ENCODE results near the gene METAP2.
"Not testable (repeated sequence)": the region's sequence is repeated elsewhere in the genome, so short reads cannot be mapped to it uniquely, and the experiment has no call there.

METAP2 gene

DNA sequence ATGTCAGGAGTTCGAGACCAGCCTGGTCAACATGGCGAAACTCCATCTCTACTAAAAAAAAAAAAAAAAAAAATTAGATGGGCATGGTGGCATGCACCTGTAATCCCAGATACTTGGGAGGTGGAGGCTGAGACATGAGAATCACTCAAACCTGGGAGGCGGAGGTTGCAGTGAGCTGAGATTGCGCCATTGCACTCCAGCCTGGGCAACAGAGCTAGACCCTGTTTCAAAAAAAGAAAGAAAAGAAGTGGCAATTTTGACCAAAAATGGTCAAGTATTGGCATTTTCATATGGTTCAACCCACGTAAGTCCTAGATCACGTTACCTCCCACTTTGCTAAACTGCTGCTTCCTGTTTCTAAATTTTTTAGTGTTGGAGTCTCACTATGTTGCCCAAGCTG lies 8.6 kb downstream of the METAP2 start:
- not testable (repeated sequence) for H3K18ac ChIP-seq (ENCODE audit: low read length); H3K9me3 ChIP-seq (replicated peaks in 1 of 2; ENCODE audit: control insufficient read depth in 2 of 2, insufficient read depth in 1 of 2, low read depth in 1 of 2, low read length in 2 of 2); H3K4me1 ChIP-seq (ENCODE audit: control insufficient read depth in 2 of 2, insufficient read depth in 1 of 2, low read depth in 1 of 2, low read length in 2 of 2); H2AFZ ChIP-seq (ENCODE audit: low read length); H3K9ac ChIP-seq (ENCODE audit: low read depth, low read length, poor library complexity); H2BK12ac ChIP-seq (ENCODE audit: low read length); DNase-seq (ENCODE audit: low spot score); H4K8ac ChIP-seq (ENCODE audit: low read depth, low read length); H3K14ac ChIP-seq (ENCODE audit: low read length); H3K27ac ChIP-seq (replicated peaks; ENCODE audit: low read length); H3K79me1 ChIP-seq (ENCODE audit: low read depth, low read length); H2BK120ac ChIP-seq (ENCODE audit: low read depth, low read length); H2AK5ac ChIP-seq (ENCODE audit: low read depth, low read length); H3K27me3 ChIP-seq (ENCODE audit: control insufficient read depth in 3 of 3, insufficient read depth in 3 of 3, low read depth in 1 of 3, low read length in 3 of 3); H3K23ac ChIP-seq (ENCODE audit: low read depth, low read length, poor library complexity); H3K4ac ChIP-seq (ENCODE audit: low read length); H3K4me2 ChIP-seq (ENCODE audit: insufficient read depth, low read length, poor library complexity, severe bottlenecking); H2BK15ac ChIP-seq (ENCODE audit: low read length); H3K4me3 ChIP-seq (ENCODE audit: low read length in 2 of 2); H4K91ac ChIP-seq (ENCODE audit: low read depth, low read length, poor library complexity); H2BK5ac ChIP-seq (ENCODE audit: low read length)
- WGBS, 2 donors (ENCODE audit: extremely low coverage in 2 of 2, insufficient read length in 2 of 2, insufficient replicate concordance in 1 of 2), result no CpG with 5 or more reads among the region's 6 CpGs
- peaks cover 7 to 97% of the 10 kb centered on the region in 2 donors for H3K36me3 ChIP-seq (replicated peaks in 1 of 2; ENCODE audit: control insufficient read depth in 2 of 2, insufficient read depth in 2 of 2, low read length in 2 of 2)

DNA sequence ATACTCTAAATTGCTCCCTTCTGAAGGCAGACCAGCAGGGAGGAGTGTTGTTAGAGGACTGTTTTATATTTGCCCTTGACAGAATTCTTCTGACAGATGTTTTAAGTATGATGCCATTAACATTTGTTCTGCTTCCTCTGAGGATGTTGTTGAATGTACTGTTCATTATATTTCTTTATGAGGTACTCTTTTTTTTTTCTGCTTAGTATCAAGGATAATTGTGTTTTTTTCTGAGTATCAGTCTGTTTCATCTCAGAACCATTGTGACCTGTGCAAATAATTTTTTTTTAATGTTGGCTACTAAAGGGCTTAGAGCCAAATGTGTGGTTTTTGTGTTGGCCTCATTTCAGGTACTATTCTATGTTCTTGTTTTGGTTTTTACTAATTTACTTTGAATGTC lies 10.6 kb downstream of the METAP2 start:
- no peak overlapping the region for H3K23ac ChIP-seq (ENCODE audit: low read depth, low read length, poor library complexity)
- H2AK5ac ChIP-seq (ENCODE audit: low read depth, low read length), result no peak overlapping the region
- H4K91ac ChIP-seq (ENCODE audit: low read depth, low read length, poor library complexity), result no peak overlapping the region
- no peak overlapping the region for H2BK12ac ChIP-seq (ENCODE audit: low read length)
- peaks cover 3 to 96% of the 10 kb centered on the region in 2 donors for H3K36me3 ChIP-seq (replicated peaks in 1 of 2; ENCODE audit: control insufficient read depth in 2 of 2, insufficient read depth in 2 of 2, low read length in 2 of 2)
- no peak overlapping the region for H4K8ac ChIP-seq (ENCODE audit: low read depth, low read length)
- H3K9ac ChIP-seq (ENCODE audit: low read depth, low read length, poor library complexity), result no peak overlapping the region
- no peak for DNase-seq (ENCODE audit: low spot score)
- no peak overlapping the region for H2BK120ac ChIP-seq (ENCODE audit: low read depth, low read length)
- no peak overlapping the region for H2BK15ac ChIP-seq (ENCODE audit: low read length)
- no peak overlapping the region for H2AFZ ChIP-seq (ENCODE audit: low read length)
- H3K27ac ChIP-seq (replicated peaks; ENCODE audit: low read length), result no peak overlapping the region
- H3K4me1 ChIP-seq (ENCODE audit: control insufficient read depth in 2 of 2, insufficient read depth in 1 of 2, low read depth in 1 of 2, low read length in 2 of 2), result no peaks in the 10 kb centered on the region
- no peaks in the 10 kb centered on the region for H3K27me3 ChIP-seq (ENCODE audit: control insufficient read depth in 3 of 3, insufficient read depth in 3 of 3, low read depth in 1 of 3, low read length in 3 of 3)
- no peak overlapping the region for H3K18ac ChIP-seq (ENCODE audit: low read length)
- no peaks in the 10 kb centered on the region for H3K9me3 ChIP-seq (replicated peaks in 1 of 2; ENCODE audit: control insufficient read depth in 2 of 2, insufficient read depth in 1 of 2, low read depth in 1 of 2, low read length in 2 of 2)
- no peak overlapping the region for H3K14ac ChIP-seq (ENCODE audit: low read length)
- H3K79me1 ChIP-seq (ENCODE audit: low read depth, low read length), result no peaks in the 10 kb centered on the region
- H3K4me2 ChIP-seq (ENCODE audit: insufficient read depth, low read length, poor library complexity, severe bottlenecking), result no peak overlapping the region
- H3K4ac ChIP-seq (ENCODE audit: low read length), result no peak overlapping the region
- no peak overlapping the region for H3K4me3 ChIP-seq (ENCODE audit: low read length in 2 of 2)
- H2BK5ac ChIP-seq (ENCODE audit: low read length), result no peak overlapping the region

DNA sequence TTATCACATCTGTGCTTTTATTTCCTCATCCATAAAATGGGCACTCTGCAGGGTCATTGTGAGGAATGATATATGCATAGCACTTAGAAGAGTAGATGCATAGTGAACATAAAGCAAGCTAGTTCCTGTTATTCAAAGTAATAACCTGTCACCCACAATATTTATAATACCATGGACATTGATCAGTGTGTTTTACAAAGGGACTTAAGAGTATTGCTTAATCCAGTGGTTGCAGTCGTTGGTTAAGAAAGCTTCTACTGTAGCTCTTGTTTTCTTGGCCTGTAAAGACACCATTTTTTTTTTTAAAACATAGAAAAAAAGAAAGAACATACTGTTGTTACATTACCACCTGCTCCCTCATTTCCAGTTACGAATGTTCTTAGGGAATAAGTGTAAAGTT lies 13.1 kb downstream of the METAP2 start:
- H3K4me2 ChIP-seq (ENCODE audit: insufficient read depth, low read length, poor library complexity, severe bottlenecking), result no peak overlapping the region
- no peak overlapping the region for H4K91ac ChIP-seq (ENCODE audit: low read depth, low read length, poor library complexity)
- no peak overlapping the region for H2BK120ac ChIP-seq (ENCODE audit: low read depth, low read length)
- H3K18ac ChIP-seq (ENCODE audit: low read length), result no peak overlapping the region
- H3K4ac ChIP-seq (ENCODE audit: low read length), result no peak overlapping the region
- H3K4me1 ChIP-seq (ENCODE audit: control insufficient read depth in 2 of 2, insufficient read depth in 1 of 2, low read depth in 1 of 2, low read length in 2 of 2), result no peaks in the 10 kb centered on the region
- H4K8ac ChIP-seq (ENCODE audit: low read depth, low read length), result no peak overlapping the region
- no peak overlapping the region for H3K14ac ChIP-seq (ENCODE audit: low read length)
- no peak overlapping the region for H3K27ac ChIP-seq (replicated peaks; ENCODE audit: low read length)
- no CpG with 5 or more reads among the region's 2 CpGs for WGBS, 2 donors (ENCODE audit: extremely low coverage in 2 of 2, insufficient read length in 2 of 2, insufficient replicate concordance in 1 of 2)
- H2BK15ac ChIP-seq (ENCODE audit: low read length), result no peak overlapping the region
- H2BK5ac ChIP-seq (ENCODE audit: low read length), result no peak overlapping the region
- H2BK12ac ChIP-seq (ENCODE audit: low read length), result no peak overlapping the region
- no peaks in the 10 kb centered on the region for H3K27me3 ChIP-seq (ENCODE audit: control insufficient read depth in 3 of 3, insufficient read depth in 3 of 3, low read depth in 1 of 3, low read length in 3 of 3)
- no peak overlapping the region for H2AK5ac ChIP-seq (ENCODE audit: low read depth, low read length)
- no peak overlapping the region for H3K9ac ChIP-seq (ENCODE audit: low read depth, low read length, poor library complexity)
- H3K79me1 ChIP-seq (ENCODE audit: low read depth, low read length), result peaks cover 2% of the 10 kb centered on the region
- no peak overlapping the region for H2AFZ ChIP-seq (ENCODE audit: low read length)
- H3K9me3 ChIP-seq (replicated peaks in 1 of 2; ENCODE audit: control insufficient read depth in 2 of 2, insufficient read depth in 1 of 2, low read depth in 1 of 2, low read length in 2 of 2), result no peaks in the 10 kb centered on the region
- peaks cover 3 to 98% of the 10 kb centered on the region in 2 donors for H3K36me3 ChIP-seq (replicated peaks in 1 of 2; ENCODE audit: control insufficient read depth in 2 of 2, insufficient read depth in 2 of 2, low read length in 2 of 2)
- no peak overlapping the region for H3K23ac ChIP-seq (ENCODE audit: low read depth, low read length, poor library complexity)
- no peak overlapping the region for H3K4me3 ChIP-seq (ENCODE audit: low read length in 2 of 2)
- no peak for DNase-seq (ENCODE audit: low spot score)

DNA sequence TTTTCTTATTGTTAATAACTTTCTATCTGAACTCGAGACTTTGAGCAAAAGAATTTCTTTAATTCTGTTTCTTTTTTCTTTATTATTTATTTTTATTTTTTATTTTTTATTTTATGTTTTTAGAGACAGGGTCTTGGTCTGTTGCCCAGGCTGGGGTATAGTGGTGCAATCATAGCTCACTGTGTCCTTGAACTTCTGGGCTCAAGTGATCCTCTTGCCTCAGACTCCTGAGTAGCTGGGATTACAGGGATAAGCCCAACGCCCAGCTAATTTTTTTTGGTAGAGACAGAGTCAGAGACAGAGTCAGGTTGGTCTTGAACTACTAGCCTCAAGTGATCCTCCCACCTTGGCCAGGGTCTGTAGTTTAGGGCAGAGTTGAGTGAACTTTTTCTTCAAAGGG lies 18.5 kb downstream of the METAP2 start:
- Histone ChIP-seq H4K8ac (ENCODE audit: low read depth, low read length) (no peak overlapping the region), H3K18ac (ENCODE audit: low read length) (no peak overlapping the region), H3K4me3 (ENCODE audit: low read length in 2 of 2) (no peak overlapping the region), H3K79me1 (ENCODE audit: low read depth, low read length) (peaks cover 2% of the 10 kb centered on the region), H4K91ac (ENCODE audit: low read depth, low read length, poor library complexity) (no peak overlapping the region), H2BK5ac (ENCODE audit: low read length) (no peak overlapping the region), H2AFZ (ENCODE audit: low read length) (no peak overlapping the region), H3K36me3 (replicated peaks in 1 of 2; ENCODE audit: control insufficient read depth in 2 of 2, insufficient read depth in 2 of 2, low read length in 2 of 2) (peaks cover 4 to 97% of the 10 kb centered on the region in 2 donors), H3K4me1 (ENCODE audit: control insufficient read depth in 2 of 2, insufficient read depth in 1 of 2, low read depth in 1 of 2, low read length in 2 of 2) (no peaks in the 10 kb centered on the region), H3K9ac (ENCODE audit: low read depth, low read length, poor library complexity) (no peak overlapping the region), H3K27ac (replicated peaks; ENCODE audit: low read length) (no peak overlapping the region), H2AK5ac (ENCODE audit: low read depth, low read length) (no peak overlapping the region), H2BK15ac (ENCODE audit: low read length) (no peak overlapping the region), H2BK12ac (ENCODE audit: low read length) (no peak overlapping the region), H2BK120ac (ENCODE audit: low read depth, low read length) (no peak overlapping the region), H3K27me3 (ENCODE audit: control insufficient read depth in 3 of 3, insufficient read depth in 3 of 3, low read depth in 1 of 3, low read length in 3 of 3) (no peaks in the 10 kb centered on the region), H3K4me2 (ENCODE audit: insufficient read depth, low read length, poor library complexity, severe bottlenecking) (no peak overlapping the region), H3K9me3 (replicated peaks in 1 of 2; ENCODE audit: control insufficient read depth in 2 of 2, insufficient read depth in 1 of 2, low read depth in 1 of 2, low read length in 2 of 2) (no peaks in the 10 kb centered on the region), H3K23ac (ENCODE audit: low read depth, low read length, poor library complexity) (no peak overlapping the region), H3K4ac (ENCODE audit: low read length) (no peak overlapping the region), H3K14ac (ENCODE audit: low read length) (no peak overlapping the region)
- DNase-seq (ENCODE audit: low spot score), result no peak
- no CpG with 5 or more reads among the region's 2 CpGs for WGBS, 2 donors (ENCODE audit: extremely low coverage in 2 of 2, insufficient read length in 2 of 2, insufficient replicate concordance in 1 of 2)
